SK-N-SH (cell line): ENCODE measurements around the gene IPPK. TPM values are rescaled to one million over a fixed set of nuclear protein-coding genes. Genes with fewer than 3 reads are reported as not detected.

Source experiments
- CTCF ChIA-PET: fragments of 300-600, 350-600 bp; formaldehyde crosslinking; extraction: SDS; loops from one replicate; lab custom pipeline; 2021; lab: Yijun Ruan, JAX
- POLR2A ChIA-PET: fragments of 350-600 bp; sonication (Branson Sonifier 250); formaldehyde crosslinking; extraction: SDS; loops from one replicate; lab custom pipeline; 2020; ENCODE audit warnings: antibody characterized with exemption, inconsistent platforms; lab: Yijun Ruan, JAX
- DNase-seq: peaks from one replicate; pipeline ENCODE4 v3.0.0; 2012
- H2AFZ ChIP-seq: fragments of 200-600 bp; sonication (generic); 2 replicates; pipeline ENCODE4 v1.8.1; 2016; ENCODE audit warnings: antibody characterized with exemption, mild to moderate bottlenecking, low read depth
- H3F3A ChIP-seq: fragments of 200-600 bp; sonication (generic); replicated peaks from 2 replicates; pipeline ENCODE3; 2016; ENCODE audit warnings: antibody characterized with exemption, mild to moderate bottlenecking; ENCODE audit not compliant: insufficient read depth
- H3K27ac ChIP-seq, 2 experiments: fragments of 200-500 bp in 1 of 2; fragments of 200-600 bp in 1 of 2; sonication (Bioruptor generic) in 1 of 2; sonication (generic), shearing (Covaris generic) in 1 of 2; 2 replicates each; pipeline versions ENCODE4 v1.5.1 to v1.6.1; 2014 to 2016; ENCODE audit warnings: low read depth in 2 of 2, inconsistent platforms in 1 of 2, low read length in 1 of 2, mild to moderate bottlenecking in 1 of 2, mixed read lengths in 1 of 2
- H3K27me3 ChIP-seq: fragments of 200-600 bp; sonication (generic), shearing (Covaris generic); 2 replicates; pipeline ENCODE4 v1.6.1; 2016; ENCODE audit warnings: mixed run types; ENCODE audit not compliant: insufficient read depth
- H3K36me3 ChIP-seq, 2 experiments: fragments of 200-500 bp in 1 of 2; fragments of 200-600 bp in 1 of 2; sonication (Bioruptor generic) in 1 of 2; sonication (generic) in 1 of 2; replicated peaks in 1 of 2; 2 replicates each; pipeline versions ENCODE3 to v1.5.1; 2014 to 2016; ENCODE audit warnings: low read length in 1 of 2, mild to moderate bottlenecking in 1 of 2; ENCODE audit not compliant: insufficient read depth in 2 of 2, control insufficient read depth in 1 of 2
- H3K4me1 ChIP-seq, 2 experiments: fragments of 200-500 bp in 1 of 2; fragments of 200-600 bp in 1 of 2; sonication (Bioruptor generic) in 1 of 2; sonication (generic), shearing (Covaris generic) in 1 of 2; 2 replicates each; pipeline versions ENCODE4 v1.5.1 to v1.6.1; 2014 to 2016; ENCODE audit warnings: low read depth in 1 of 2, low read length in 1 of 2, mixed run types in 1 of 2; ENCODE audit not compliant: insufficient read depth in 2 of 2, control insufficient read depth in 1 of 2
- H3K4me2 ChIP-seq: fragments of 200-600 bp; sonication (generic), shearing (Covaris generic); 2 replicates; pipeline ENCODE4 v1.6.1; 2017; ENCODE audit warnings: mixed run types
- H3K4me3 ChIP-seq, 2 experiments: fragments of 200-500 bp in 1 of 2; fragments of 200-600 bp in 1 of 2; sonication (Bioruptor generic) in 1 of 2; sonication (generic), shearing (Covaris generic) in 1 of 2; 2 replicates each; pipeline versions ENCODE4 v1.5.1 to v1.8.1; 2014 to 2016; ENCODE audit warnings: low read depth in 2 of 2, inconsistent platforms in 1 of 2, low read length in 1 of 2, mild to moderate bottlenecking in 1 of 2, mixed read lengths in 1 of 2, moderate library complexity in 1 of 2
- H3K79me2 ChIP-seq: fragments of 200-600 bp; sonication (generic); 2 replicates; pipeline ENCODE4 v1.8.1; 2017; ENCODE audit warnings: mild to moderate bottlenecking; ENCODE audit not compliant: insufficient read depth
- H3K9ac ChIP-seq: fragments of 200-600 bp; sonication (generic); 2 replicates; pipeline ENCODE4 v1.6.1; 2017; ENCODE audit warnings: mixed run types
- H3K9me2 ChIP-seq: fragments of 200-600 bp; sonication (generic); 2 replicates; pipeline ENCODE4 v1.6.1; 2017; ENCODE audit warnings: mixed run types
- H3K9me3 ChIP-seq: fragments of 200-600 bp; sonication (generic); 2 replicates; pipeline ENCODE4 v1.6.1; 2017; ENCODE audit warnings: mixed run types, mild to moderate bottlenecking, moderate library complexity
- H4K20me1 ChIP-seq: fragments of 200-600 bp; sonication (generic); 2 replicates; pipeline ENCODE4 v1.6.1; 2017; ENCODE audit warnings: mild to moderate bottlenecking, mixed run types; ENCODE audit not compliant: insufficient read depth
- CHD2 ChIP-seq: fragments of 150-350 bp; IDR thresholded peaks from 2 replicates; pipeline ENCODE4 v1.6.1; 2018; ENCODE audit warnings: low read length; ENCODE audit not compliant: partially characterized antibody
- CTCF ChIP-seq: fragments of 200-600 bp; sonication (generic); IDR thresholded peaks from 2 replicates; pipeline ENCODE4 v1.6.1; 2017; ENCODE audit warnings: antibody characterized with exemption, mild to moderate bottlenecking, moderate library complexity
- ELF1 ChIP-seq: IDR thresholded peaks from 2 replicates; pipeline ENCODE4 v1.4.0; 2012
- FOSL2 ChIP-seq: IDR thresholded peaks from 2 replicates; pipeline ENCODE4 v1.4.0; 2012; ENCODE audit warnings: low read depth, mild to moderate bottlenecking, moderate library complexity, borderline replicate concordance
- FOXJ3 ChIP-seq: sonication (generic); formaldehyde crosslinking; IDR thresholded peaks from 2 replicates; pipeline ENCODE4 v1.5.1; 2020; ENCODE audit warnings: mild to moderate bottlenecking, missing genetic modification reagents
- FOXM1 ChIP-seq: IDR thresholded peaks from 2 replicates; pipeline ENCODE4 v1.4.0; 2012; ENCODE audit warnings: low read depth, mild to moderate bottlenecking
- GATA2 ChIP-seq: sonication (generic); formaldehyde crosslinking; IDR thresholded peaks from 2 replicates; pipeline ENCODE4 v1.5.0; 2020; ENCODE audit warnings: mild to moderate bottlenecking, missing genetic modification reagents
- MXI1 ChIP-seq: IDR thresholded peaks from 2 replicates; pipeline ENCODE4 v1.6.1; 2012; ENCODE audit warnings: mild to moderate bottlenecking, low read depth, low read length, improper control_type of control experiment
- NFIC ChIP-seq: IDR thresholded peaks from 2 replicates; pipeline ENCODE4 v1.4.0; 2012; ENCODE audit warnings: borderline replicate concordance
- NRF1 ChIP-seq: IDR thresholded peaks from 2 replicates; pipeline ENCODE4 v1.6.1; 2012; ENCODE audit warnings: low read depth, mild to moderate bottlenecking, low read length
- RCOR1 ChIP-seq: fragments of 150-350 bp; IDR thresholded peaks from 2 replicates; pipeline ENCODE4 v1.6.1; 2017; ENCODE audit warnings: antibody characterized with exemption, low read length
- REST ChIP-seq: IDR thresholded peaks from 2 replicates; pipeline ENCODE4 v1.6.1; 2012; ENCODE audit warnings: mild to moderate bottlenecking, low read depth, low read length, moderate library complexity
- SIN3A ChIP-seq: IDR thresholded peaks from 2 replicates; pipeline ENCODE4 v1.6.1; 2012; ENCODE audit warnings: low read depth, mild to moderate bottlenecking, low read length, moderate library complexity, borderline replicate concordance
- TEAD4 ChIP-seq: IDR thresholded peaks from 2 replicates; pipeline ENCODE4 v1.4.0; 2012; ENCODE audit warnings: mild to moderate bottlenecking, borderline replicate concordance; ENCODE audit not compliant: insufficient read depth
- USF1 ChIP-seq: IDR thresholded peaks from 2 replicates; pipeline ENCODE4 v1.4.0; 2012; ENCODE audit warnings: low read depth, borderline replicate concordance
- USF2 ChIP-seq: fragments of 150-350 bp; IDR thresholded peaks from 2 replicates; pipeline ENCODE4 v1.6.1; 2017; ENCODE audit warnings: antibody characterized with exemption, low read length, low read depth, borderline replicate concordance
- ZBTB33 ChIP-seq: IDR thresholded peaks from 2 replicates; pipeline ENCODE4 v1.4.0; 2012; ENCODE audit warnings: low read depth, borderline replicate concordance
- WGBS: methylation state at CpG from one replicate; pipeline ENCODE4 v1.1.6; 2017; ENCODE audit warnings: low lambda C conversion rate; 5-methylcytosine and 5-hydroxymethylcytosine counted together
- polyA plus RNA-seq, 3 experiments: library from polyadenylated mRNA; depleted of rRNA; stranded (reverse); fragments of >200 nt; gene quantifications; 2 replicates each; pipeline ENCODE4 v1.2.3, GENCODE V29; 2012

Gene IPPK
- polyA plus RNA-seq, 1 of the 3 experiments (the other 2 are of a cell fraction): 16.5 TPM

- Histone ChIP-seq H3K27me3 (no peaks in the 10 kb centered on the region), H3F3A (no peaks in the 10 kb centered on the region), H2AFZ (no peak overlapping the region), H3K9ac (no peak overlapping the region), H3K4me3 (no peak overlapping the region), H3K27ac (no peak overlapping the region), H3K9me2 (no peaks in the 10 kb centered on the region), H3K36me3 (peaks cover 23 to 82% of the 10 kb centered on the region in 2 experiments), H4K20me1 (no peaks in the 10 kb centered on the region), H3K4me1 (no peaks in the 10 kb centered on the region), H3K9me3 (no peaks in the 10 kb centered on the region), H3K4me2 (no peak overlapping the region), H3K79me2 (peaks cover 6% of the 10 kb centered on the region; the same call in 1 of the 2 replicates)
- WGBS: 98% methylated on average over 7 of the region's 7 CpGs
- ChIA-PET CTCF (interaction anchor here (0.8 kb wide), 1 partner anchor 500 kb away, joined by 3 read pairs; no protein-coding TSS in a partner anchor), POLR2A (no interaction called here)
- TF ChIP-seq MXI1 (no peak), FOXM1 (no peak), RCOR1 (no peak), USF2 (no peak), NRF1 (no peak), FOSL2 (no peak), ELF1 (no peak)
- DNase-seq: no peak
These were observed 30.8 kb downstream of the IPPK start for GRCh38 chr9:92639124-92639523.

GRCh38 chr9:92638621-92639101, 31.3 kb downstream of the IPPK start:
- H3K4me2 ChIP-seq: no peak overlapping the region
- H3K9me2 ChIP-seq: no peaks in the 10 kb centered on the region
- CTCF ChIA-PET: no interaction called here
- H4K20me1 ChIP-seq: no peaks in the 10 kb centered on the region
- peaks cover 23 to 82% of the 10 kb centered on the region in 2 experiments for H3K36me3 ChIP-seq
- no peaks in the 10 kb centered on the region for H3F3A ChIP-seq
- H3K4me3 ChIP-seq: no peak overlapping the region
- DNase-seq: no peak
- H3K27me3 ChIP-seq: no peaks in the 10 kb centered on the region
- POLR2A ChIA-PET: no interaction called here
- H3K27ac ChIP-seq: no peak overlapping the region
- no peak overlapping the region for H3K9ac ChIP-seq
- H3K9me3 ChIP-seq: no peaks in the 10 kb centered on the region
- H3K79me2 ChIP-seq: peaks cover 3% of the 10 kb centered on the region; the same call in 1 of the 2 replicates
- 93% methylated on average over 3 of the region's 5 CpGs for WGBS
- no peak overlapping the region for H2AFZ ChIP-seq
- no peaks in the 10 kb centered on the region for H3K4me1 ChIP-seq
- TF ChIP-seq MXI1: no peak
- TF ChIP-seq CTCF: no peak
- TF ChIP-seq FOXJ3 (CRISPR knock-in tag): no peak
- TF ChIP-seq NFIC: no peak
- no peak for TF ChIP-seq GATA2 (CRISPR knock-in tag)
- TF ChIP-seq USF1: no peak
- TF ChIP-seq CHD2: no peak
- no peak for TF ChIP-seq ZBTB33
- no peak for TF ChIP-seq SIN3A
- no peak for TF ChIP-seq ELF1
- no peak for TF ChIP-seq USF2
- no peak for TF ChIP-seq TEAD4
- no peak for TF ChIP-seq REST
